LNCAP (cell line): ENCODE data around the gene CCDC112.

Experiments
- TF ChIP-seq, protein P1 (sequence below): fragments of 450-650 bp; IDR thresholded peaks from 2 replicates; pipeline ENCODE4 v1.5.1; 2017; ENCODE audit warnings: mild to moderate bottlenecking

The CCDC112 gene

GRCh38 chr5:115227281-115227680 lies 69.2 kb downstream of the CCDC112 start:
- TF ChIP-seq, protein P1, sequence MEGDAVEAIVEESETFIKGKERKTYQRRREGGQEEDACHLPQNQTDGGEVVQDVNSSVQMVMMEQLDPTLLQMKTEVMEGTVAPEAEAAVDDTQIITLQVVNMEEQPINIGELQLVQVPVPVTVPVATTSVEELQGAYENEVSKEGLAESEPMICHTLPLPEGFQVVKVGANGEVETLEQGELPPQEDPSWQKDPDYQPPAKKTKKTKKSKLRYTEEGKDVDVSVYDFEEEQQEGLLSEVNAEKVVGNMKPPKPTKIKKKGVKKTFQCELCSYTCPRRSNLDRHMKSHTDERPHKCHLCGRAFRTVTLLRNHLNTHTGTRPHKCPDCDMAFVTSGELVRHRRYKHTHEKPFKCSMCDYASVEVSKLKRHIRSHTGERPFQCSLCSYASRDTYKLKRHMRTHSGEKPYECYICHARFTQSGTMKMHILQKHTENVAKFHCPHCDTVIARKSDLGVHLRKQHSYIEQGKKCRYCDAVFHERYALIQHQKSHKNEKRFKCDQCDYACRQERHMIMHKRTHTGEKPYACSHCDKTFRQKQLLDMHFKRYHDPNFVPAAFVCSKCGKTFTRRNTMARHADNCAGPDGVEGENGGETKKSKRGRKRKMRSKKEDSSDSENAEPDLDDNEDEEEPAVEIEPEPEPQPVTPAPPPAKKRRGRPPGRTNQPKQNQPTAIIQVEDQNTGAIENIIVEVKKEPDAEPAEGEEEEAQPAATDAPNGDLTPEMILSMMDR = no peak
